OCI-LY3 (cell line): ENCODE data around the gene NLRC5.

Source experiments
- H2AFZ ChIP-seq: fragments of 200-600, 300-600 bp; shearing (Covaris generic); 2 replicates; pipeline ENCODE4 v1.6.0; 2014; ENCODE audit warnings: antibody characterized with exemption, low read depth, low read length
- H3K27ac ChIP-seq: fragments of 200-600, 300-600 bp; sonication (generic); 2 replicates; pipeline ENCODE4 v1.5.1; 2014; ENCODE audit warnings: mild to moderate bottlenecking, low read length, moderate library complexity, mixed read lengths
- H3K27me3 ChIP-seq: fragments of 200-600, 300-600 bp; sonication (generic); 2 replicates; pipeline ENCODE4 v1.6.1; 2014; ENCODE audit warnings: low read depth, low read length, mixed read lengths
- H3K36me3 ChIP-seq: fragments of 200-600, 300-600 bp; sonication (generic); replicated peaks from 2 replicates; pipeline ENCODE3; 2014; ENCODE audit warnings: low read depth, low read length, mixed read lengths
- H3K4me1 ChIP-seq: fragments of 300-600, 200-600 bp; sonication (generic); 2 replicates; pipeline ENCODE4 v1.6.1; 2014; ENCODE audit warnings: low read length, mixed read lengths
- H3K4me2 ChIP-seq: fragments of 200-600, 300-600 bp; sonication (generic); 2 replicates; pipeline ENCODE4 v1.6.1; 2014; ENCODE audit warnings: low read length, mixed read lengths
- H3K4me3 ChIP-seq: fragments of 300-600, 200-600 bp; sonication (generic); 2 replicates; pipeline ENCODE4 v1.5.1; 2014; ENCODE audit warnings: antibody characterized with exemption, mild to moderate bottlenecking, low read length, moderate library complexity
- H3K79me2 ChIP-seq: fragments of 300-600, 200-600 bp; shearing (Covaris generic); 2 replicates; pipeline ENCODE4 v1.6.1; 2014; ENCODE audit warnings: mild to moderate bottlenecking, low read length, mixed read lengths
- H3K9ac ChIP-seq: fragments of 300-600, 200-600 bp; shearing (Covaris generic); 2 replicates; pipeline ENCODE4 v1.6.0; 2014; ENCODE audit warnings: mild to moderate bottlenecking, low read length, moderate library complexity
- H3K9me3 ChIP-seq: fragments of 200-600, 300-600 bp; shearing (Covaris generic); 2 replicates; pipeline ENCODE4 v1.6.1; 2014; ENCODE audit warnings: low read length, mixed read lengths; ENCODE audit not compliant: insufficient read depth
- H4K20me1 ChIP-seq: fragments of 200-600, 300-600 bp; sonication (generic); 2 replicates; pipeline ENCODE4 v1.6.1; 2016; ENCODE audit warnings: low read length, mixed read lengths; ENCODE audit not compliant: insufficient read depth
- EZH2phosphoT487 ChIP-seq: fragments of 200-600 bp; shearing (Covaris generic); IDR thresholded peaks from 2 replicates; pipeline ENCODE4 v1.6.1; 2018; ENCODE audit warnings: antibody characterized with exemption, mixed run types, low read depth
- TF ChIP-seq, protein P1 (sequence below): fragments of 200-600, 300-600 bp; sonication (generic); IDR thresholded peaks from 2 replicates; pipeline ENCODE4 v1.5.1; 2014; ENCODE audit warnings: antibody characterized with exemption, low read length, low read depth

Gene NLRC5

DNA sequence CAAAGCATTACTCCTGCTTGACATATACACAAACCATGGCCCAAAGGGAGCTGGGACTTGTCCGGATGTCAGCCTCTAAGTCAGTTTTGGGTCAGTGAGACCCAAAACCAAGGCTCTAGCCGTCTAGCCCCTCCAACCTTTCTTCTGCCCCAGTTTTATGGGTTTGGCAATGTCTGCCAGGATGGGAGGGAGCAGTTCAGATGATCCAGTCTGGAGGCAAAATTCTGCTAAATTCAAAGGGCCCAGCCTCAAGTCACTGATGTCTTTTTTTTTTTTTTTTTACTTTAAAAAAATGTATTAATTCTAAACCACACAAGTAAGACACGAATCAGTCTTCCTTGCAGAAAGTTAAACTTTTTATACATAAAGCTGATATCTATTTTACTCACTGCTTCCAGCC lies 8.6 kb downstream of the NLRC5 start:
- H2AFZ ChIP-seq, result no peak overlapping the region
- H3K9me3 ChIP-seq, result no peaks in the 10 kb centered on the region
- H3K4me2 ChIP-seq, result no peak overlapping the region
- no peaks in the 10 kb centered on the region for H4K20me1 ChIP-seq
- peaks cover 63% of the 10 kb centered on the region for H3K79me2 ChIP-seq
- TF ChIP-seq EZH2phosphoT487, result no peak
- TF ChIP-seq, protein P1, sequence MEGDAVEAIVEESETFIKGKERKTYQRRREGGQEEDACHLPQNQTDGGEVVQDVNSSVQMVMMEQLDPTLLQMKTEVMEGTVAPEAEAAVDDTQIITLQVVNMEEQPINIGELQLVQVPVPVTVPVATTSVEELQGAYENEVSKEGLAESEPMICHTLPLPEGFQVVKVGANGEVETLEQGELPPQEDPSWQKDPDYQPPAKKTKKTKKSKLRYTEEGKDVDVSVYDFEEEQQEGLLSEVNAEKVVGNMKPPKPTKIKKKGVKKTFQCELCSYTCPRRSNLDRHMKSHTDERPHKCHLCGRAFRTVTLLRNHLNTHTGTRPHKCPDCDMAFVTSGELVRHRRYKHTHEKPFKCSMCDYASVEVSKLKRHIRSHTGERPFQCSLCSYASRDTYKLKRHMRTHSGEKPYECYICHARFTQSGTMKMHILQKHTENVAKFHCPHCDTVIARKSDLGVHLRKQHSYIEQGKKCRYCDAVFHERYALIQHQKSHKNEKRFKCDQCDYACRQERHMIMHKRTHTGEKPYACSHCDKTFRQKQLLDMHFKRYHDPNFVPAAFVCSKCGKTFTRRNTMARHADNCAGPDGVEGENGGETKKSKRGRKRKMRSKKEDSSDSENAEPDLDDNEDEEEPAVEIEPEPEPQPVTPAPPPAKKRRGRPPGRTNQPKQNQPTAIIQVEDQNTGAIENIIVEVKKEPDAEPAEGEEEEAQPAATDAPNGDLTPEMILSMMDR, result no peak
- H3K27me3 ChIP-seq, result no peaks in the 10 kb centered on the region
- H3K4me1 ChIP-seq, result peaks cover 14% of the 10 kb centered on the region
- H3K27ac ChIP-seq, result no peak overlapping the region
- no peak overlapping the region for H3K9ac ChIP-seq
- no peak overlapping the region for H3K4me3 ChIP-seq
- peaks cover 20% of the 10 kb centered on the region for H3K36me3 ChIP-seq

DNA sequence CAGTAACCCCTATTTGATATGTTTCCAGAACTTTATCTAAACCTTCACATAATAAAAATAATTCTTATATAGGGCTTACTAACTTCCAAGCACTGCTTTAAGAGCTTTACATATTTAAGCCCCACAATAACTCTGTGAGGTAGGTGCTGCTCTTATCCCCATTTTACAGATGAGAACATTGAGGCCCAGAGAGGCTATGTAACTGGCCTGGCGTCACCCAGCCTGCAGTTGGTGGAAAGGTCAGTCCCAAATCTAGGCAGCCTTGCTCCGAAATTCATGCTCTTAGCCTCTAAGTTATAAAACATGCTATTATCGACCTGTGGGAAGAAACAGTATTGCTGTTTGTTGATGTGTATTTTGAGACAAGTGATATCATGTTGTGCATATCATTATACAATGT lies 9.0 kb downstream of the NLRC5 start:
- Histone ChIP-seq H4K20me1 (no peaks in the 10 kb centered on the region), H3K4me1 (peaks cover 16% of the 10 kb centered on the region), H3K27ac (no peak overlapping the region), H2AFZ (no peak overlapping the region), H3K9ac (no peak overlapping the region), H3K27me3 (no peaks in the 10 kb centered on the region), H3K4me3 (no peak overlapping the region), H3K4me2 (no peak overlapping the region), H3K36me3 (peaks cover 18% of the 10 kb centered on the region), H3K9me3 (no peaks in the 10 kb centered on the region), H3K79me2 (peaks cover 60% of the 10 kb centered on the region)
- TF ChIP-seq, protein P1, result no peak
- no peak for TF ChIP-seq EZH2phosphoT487

DNA sequence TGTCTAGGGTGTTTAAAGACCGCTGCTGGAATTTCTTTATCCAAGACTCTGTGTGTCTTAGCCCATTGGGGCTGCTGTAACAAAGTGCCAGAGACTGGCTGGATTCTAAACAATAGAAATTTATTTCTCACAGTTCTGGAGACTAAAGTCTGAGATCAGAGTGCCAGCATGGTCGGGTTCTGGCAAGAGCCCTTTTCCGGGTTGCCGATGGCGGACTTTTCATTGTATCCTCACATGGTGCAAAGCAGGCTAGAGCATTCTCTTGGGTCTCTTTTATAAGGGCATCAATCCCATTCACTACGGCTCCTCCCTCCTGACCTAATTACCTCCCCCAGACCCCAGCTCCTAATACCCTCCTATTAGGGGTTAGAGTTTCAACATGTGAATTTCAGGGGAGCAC lies 9.5 kb downstream of the NLRC5 start:
- H3K27ac ChIP-seq, result no peak overlapping the region
- H3K79me2 ChIP-seq, result peaks cover 61% of the 10 kb centered on the region
- no peaks in the 10 kb centered on the region for H4K20me1 ChIP-seq

DNA sequence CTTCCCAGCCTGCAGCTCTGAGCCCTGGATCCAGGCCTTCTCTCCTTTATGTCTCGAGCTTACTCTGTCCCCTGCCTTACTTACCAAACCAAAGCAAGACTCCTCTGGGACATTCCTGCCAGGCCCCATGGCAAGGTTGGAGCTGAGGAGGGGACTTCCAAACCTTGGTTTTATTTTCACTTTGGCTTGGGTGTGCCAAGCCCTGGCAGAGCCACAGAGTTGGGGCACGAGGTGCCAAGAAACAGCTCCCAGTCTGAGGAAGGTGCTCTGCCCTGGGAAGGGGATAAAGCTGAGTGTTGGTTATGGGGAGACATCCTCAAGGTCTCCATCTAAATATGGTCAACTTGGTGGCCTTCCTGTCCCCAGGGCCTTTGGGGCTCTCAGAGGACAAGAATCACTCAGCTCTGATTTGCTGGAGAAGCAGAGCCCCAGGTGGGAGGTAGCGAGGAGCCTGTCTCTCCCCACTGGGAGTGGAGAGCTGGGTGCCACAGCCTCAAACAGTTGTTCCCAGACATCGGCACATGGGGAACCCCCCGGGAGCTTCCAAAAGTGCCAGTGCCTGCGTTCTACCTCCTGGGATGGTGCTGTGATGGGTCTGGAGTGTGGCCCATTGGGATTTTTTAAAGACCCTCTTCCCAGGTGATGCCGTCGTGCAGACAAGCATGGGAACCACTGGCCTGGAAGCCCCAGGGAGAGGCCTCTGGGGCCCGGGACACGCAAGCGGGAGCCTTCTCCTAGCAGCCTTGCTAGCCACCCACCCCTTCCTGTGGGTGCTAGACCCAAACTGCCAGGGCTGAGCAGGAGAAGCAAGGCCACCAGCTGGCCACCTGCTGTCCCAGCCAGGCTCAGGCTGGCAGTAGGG lies 10.3 kb downstream of the NLRC5 start:
- H3K9ac ChIP-seq, result no peak overlapping the region
- no peaks in the 10 kb centered on the region for H3K9me3 ChIP-seq
- H3K27ac ChIP-seq, result no peak overlapping the region
- H4K20me1 ChIP-seq, result 0 out of 2 replicates have a peak, but pooled peaks cover 3% of the 10 kb centered on the region
- no peak overlapping the region for H2AFZ ChIP-seq
- H3K36me3 ChIP-seq, result peaks cover 20% of the 10 kb centered on the region
- H3K4me2 ChIP-seq, result peak overlapping the region; percentile 14
- no peaks in the 10 kb centered on the region for H3K27me3 ChIP-seq
- H3K4me1 ChIP-seq, result peaks cover 29% of the 10 kb centered on the region
- H3K79me2 ChIP-seq, result peaks cover 54% of the 10 kb centered on the region
- H3K4me3 ChIP-seq, result no peak overlapping the region
- TF ChIP-seq EZH2phosphoT487, result no peak
- TF ChIP-seq, protein P1, result no peak

More for the DNA sequence above, 9.5 kb downstream of the NLRC5 start:
- H3K27me3 ChIP-seq, result no peaks in the 10 kb centered on the region
- no peaks in the 10 kb centered on the region for H3K9me3 ChIP-seq
- H3K36me3 ChIP-seq, result peaks cover 14% of the 10 kb centered on the region
- no peak overlapping the region for H3K4me2 ChIP-seq
- no peak for TF ChIP-seq EZH2phosphoT487
- TF ChIP-seq, protein P1, result no peak
- no peak overlapping the region for H3K9ac ChIP-seq
- no peak overlapping the region for H3K4me3 ChIP-seq
- no peak overlapping the region for H2AFZ ChIP-seq
- H3K4me1 ChIP-seq, result peaks cover 21% of the 10 kb centered on the region
